Renal cortex interstitium (tissue), 11 donors: Measurements from ENCODE around the gene FADS2. TPM values are rescaled to one million over a fixed set of nuclear protein-coding genes. Genes with fewer than 3 reads are reported as not detected.

Experiments
- DNase-seq, 11 donors: peaks; one replicate each; pipeline ENCODE4 v3.0.0-alpha.2; 2013; ENCODE audit warnings: low read depth in 9 of 11, low spot score in 4 of 11; ENCODE audit errors: extremely low read depth in 1 of 11
- polyA plus RNA-seq, 3 donors: library from polyadenylated mRNA; unstranded; fragments of 120-200 nt; gene quantifications; one replicate each; pipeline ENCODE4 v1.2.1, GENCODE V29; 2013; ENCODE audit not compliant: insufficient read length in 3 of 3

FADS2 gene
- polyA plus RNA-seq, 3 donors = 95.4 to 118 (median 113) TPM

GRCh38 chr11:61906522-61906909, 78.4 kb downstream of the FADS2 start:
- DNase-seq = no peak

GRCh38 chr11:61907282-61907681, 79.2 kb downstream of the FADS2 start:
- DNase-seq = no peak

GRCh38 chr11:61907871-61908729, 80.0 kb downstream of the FADS2 start:
- no peak for DNase-seq

GRCh38 chr11:61908730-61909316, 80.7 kb downstream of the FADS2 start:
- DNase-seq = no peak

- no peak for DNase-seq
Measured at GRCh38 chr11:61910187-61911127, 82.4 kb downstream of the FADS2 start.

- DNase-seq = no peak
Measured at GRCh38 chr11:61911128-61911700, 83.1 kb downstream of the FADS2 start.

GRCh38 chr11:61911701-61912529, 83.8 kb downstream of the FADS2 start:
- DNase-seq = no peak

GRCh38 chr11:61912530-61912898, 84.4 kb downstream of the FADS2 start:
- no peak for DNase-seq

- no peak for DNase-seq
Measured at GRCh38 chr11:61912991-61913698, 85.0 kb downstream of the FADS2 start.

- no peak for DNase-seq
Measured at GRCh38 chr11:61913699-61914395, 85.7 kb downstream of the FADS2 start.

GRCh38 chr11:61914471-61915171, 86.5 kb downstream of the FADS2 start:
- no peak for DNase-seq

GRCh38 chr11:61916737-61917333, 88.7 kb downstream of the FADS2 start:
- DNase-seq = no peak
